Kidney epithelial cell (primary cell): ENCODE measurements around the gene GSTA5. TPM values are rescaled to one million over a fixed set of nuclear protein-coding genes. Genes with fewer than 3 reads are reported as not detected.
"Not testable (repeated sequence)": the region's sequence is repeated elsewhere in the genome, so short reads cannot be mapped to it uniquely, and the experiment has no call there.

Experiments
- DNase-seq: peaks from one replicate; pipeline ENCODE4 v3.0.0-alpha.2; 2010; ENCODE audit warnings: low read depth
- H3K27me3 ChIP-seq: 2 replicates; pipeline ENCODE4 v1.6.0; 2011; ENCODE audit warnings: low read length; ENCODE audit not compliant: control insufficient read depth, insufficient read depth
- H3K36me3 ChIP-seq: 2 replicates; pipeline ENCODE4 v1.5.1; 2011; ENCODE audit warnings: low read length; ENCODE audit not compliant: control insufficient read depth, insufficient read depth
- H3K4me3 ChIP-seq: 2 replicates; pipeline ENCODE4 v1.5.1; 2011; ENCODE audit warnings: low read depth, mild to moderate bottlenecking, control low read depth, low read length
- total RNA-seq: library from RNA; depleted of rRNA; stranded (reverse); fragments of >200 nt; gene quantifications from 2 replicates; pipeline ENCODE4 v1.2.3, GENCODE V29; 2015
- TF ChIP-seq, protein P1 (sequence below): IDR thresholded peaks from 2 replicates; pipeline ENCODE4 v1.5.1; 2011; ENCODE audit warnings: mild to moderate bottlenecking, moderate library complexity, low read length, control low read depth, inconsistent platforms; ENCODE audit not compliant: insufficient read depth, poor library complexity, severe bottlenecking

The GSTA5 gene
- total RNA-seq, 1 donor from 2014 or later, result not detected

DNA sequence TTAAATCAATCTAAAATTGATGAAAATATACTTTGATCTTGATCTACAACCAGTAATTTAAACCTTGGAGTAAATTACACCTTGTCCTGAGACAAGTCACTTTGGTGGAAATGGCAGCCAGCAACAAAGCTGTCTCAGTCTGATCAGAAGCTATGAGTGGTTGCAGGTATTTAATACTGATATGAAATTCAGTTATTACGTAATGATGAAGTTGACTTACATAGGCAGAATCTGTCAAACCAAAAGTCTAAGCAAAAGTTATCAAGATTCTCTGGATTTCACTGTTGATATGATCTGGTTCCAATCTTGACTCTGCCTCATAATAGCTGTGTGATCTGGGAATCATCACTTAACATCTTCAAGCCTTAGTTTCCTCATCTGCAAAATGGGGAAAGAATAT is 27.6 kb upstream of the GSTA5 start:
- Histone ChIP-seq H3K27me3 (no peaks in the 10 kb centered on the region), H3K4me3 (no peak overlapping the region), H3K36me3 (no peaks in the 10 kb centered on the region)
- TF ChIP-seq, protein P1, sequence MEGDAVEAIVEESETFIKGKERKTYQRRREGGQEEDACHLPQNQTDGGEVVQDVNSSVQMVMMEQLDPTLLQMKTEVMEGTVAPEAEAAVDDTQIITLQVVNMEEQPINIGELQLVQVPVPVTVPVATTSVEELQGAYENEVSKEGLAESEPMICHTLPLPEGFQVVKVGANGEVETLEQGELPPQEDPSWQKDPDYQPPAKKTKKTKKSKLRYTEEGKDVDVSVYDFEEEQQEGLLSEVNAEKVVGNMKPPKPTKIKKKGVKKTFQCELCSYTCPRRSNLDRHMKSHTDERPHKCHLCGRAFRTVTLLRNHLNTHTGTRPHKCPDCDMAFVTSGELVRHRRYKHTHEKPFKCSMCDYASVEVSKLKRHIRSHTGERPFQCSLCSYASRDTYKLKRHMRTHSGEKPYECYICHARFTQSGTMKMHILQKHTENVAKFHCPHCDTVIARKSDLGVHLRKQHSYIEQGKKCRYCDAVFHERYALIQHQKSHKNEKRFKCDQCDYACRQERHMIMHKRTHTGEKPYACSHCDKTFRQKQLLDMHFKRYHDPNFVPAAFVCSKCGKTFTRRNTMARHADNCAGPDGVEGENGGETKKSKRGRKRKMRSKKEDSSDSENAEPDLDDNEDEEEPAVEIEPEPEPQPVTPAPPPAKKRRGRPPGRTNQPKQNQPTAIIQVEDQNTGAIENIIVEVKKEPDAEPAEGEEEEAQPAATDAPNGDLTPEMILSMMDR, result no peak
- DNase-seq, result no peak

DNA sequence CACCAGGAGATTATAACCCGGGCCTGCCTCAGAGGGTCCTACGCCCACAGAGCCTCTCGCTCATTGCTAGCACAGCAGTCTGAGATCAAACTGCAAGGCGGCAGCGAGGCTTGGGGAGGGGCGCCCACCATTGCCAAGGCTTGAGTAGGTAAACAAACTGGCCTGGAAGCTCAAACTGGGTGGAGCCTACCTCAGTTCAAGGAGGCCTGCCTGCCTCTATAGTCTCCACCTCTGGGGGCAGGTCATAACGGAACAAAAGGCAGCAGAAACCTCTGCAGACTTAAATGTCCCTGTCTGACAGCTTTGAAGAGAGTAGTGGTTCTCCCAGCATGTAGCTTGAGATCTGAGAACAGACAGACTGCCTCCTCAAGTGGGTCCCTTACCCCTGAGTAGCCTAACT is 20.5 kb upstream of the GSTA5 start:
- not testable (repeated sequence) for H3K4me3 ChIP-seq, H3K36me3 ChIP-seq, H3K27me3 ChIP-seq, DNase-seq

DNA sequence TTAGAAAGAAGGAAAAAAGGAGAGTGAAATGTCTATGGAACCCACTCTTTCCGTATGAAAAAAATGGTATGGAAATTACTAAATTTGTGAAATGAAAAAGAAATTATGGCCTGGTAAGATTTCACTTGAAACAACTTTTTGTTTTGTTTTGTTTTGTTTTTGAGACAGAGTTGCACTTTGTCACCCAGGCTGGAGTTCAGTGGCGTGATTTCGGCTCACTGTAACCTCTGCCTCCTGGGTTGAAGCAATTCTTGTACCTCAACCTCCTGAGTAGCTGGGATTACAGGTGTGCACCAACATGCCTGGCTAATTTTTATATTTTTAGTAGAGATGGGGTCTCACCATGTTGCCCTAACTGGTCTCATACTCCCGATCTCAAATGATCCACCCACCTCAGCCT is 17.8 kb upstream of the GSTA5 start:
- TF ChIP-seq, protein P1, result no peak
- no peaks in the 10 kb centered on the region for H3K36me3 ChIP-seq
- no peak for DNase-seq
- H3K4me3 ChIP-seq, result no peak overlapping the region
- H3K27me3 ChIP-seq, result no peaks in the 10 kb centered on the region

DNA sequence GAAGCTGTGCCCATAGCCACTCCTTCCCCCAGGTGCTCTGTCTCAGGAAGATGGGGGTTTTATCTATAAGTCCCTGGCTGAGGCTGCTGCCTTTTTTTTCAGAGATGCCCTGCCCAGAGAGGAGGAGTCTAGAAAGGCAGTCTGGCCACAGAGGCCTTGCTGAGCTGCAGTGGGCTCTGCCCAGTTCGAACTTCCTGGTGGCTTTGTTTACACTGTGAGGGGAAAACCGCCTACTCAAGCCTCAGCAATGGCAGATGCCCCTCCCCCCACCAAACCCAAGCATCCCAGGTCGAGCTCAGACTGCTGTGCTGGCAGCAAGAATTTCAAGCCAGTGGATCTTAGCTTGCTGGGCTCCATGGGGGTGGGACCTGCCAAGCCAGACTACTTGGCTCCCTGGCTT is 15.5 kb upstream of the GSTA5 start:
- H3K27me3 ChIP-seq, H3K4me3 ChIP-seq, DNase-seq, H3K36me3 ChIP-seq: not testable (repeated sequence)

DNA sequence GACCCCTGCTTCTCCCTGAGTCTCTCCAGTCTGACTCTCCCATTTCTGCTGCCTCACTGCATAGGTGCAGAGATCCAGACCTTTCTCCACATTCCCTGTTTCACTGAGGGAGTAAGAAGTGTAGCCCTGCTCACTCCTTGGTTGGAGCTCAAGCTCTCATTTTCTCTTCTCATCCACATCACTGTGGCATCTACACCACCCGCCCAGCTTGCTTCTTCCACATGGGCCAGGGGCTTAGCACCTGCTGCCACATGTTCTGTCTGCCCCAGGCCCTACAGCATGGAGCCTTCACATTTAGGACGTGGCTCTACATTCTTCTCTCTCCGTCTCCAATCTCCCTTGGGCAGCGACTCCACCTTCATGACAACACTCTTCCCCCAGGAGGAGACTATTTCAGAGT is 8.5 kb upstream of the GSTA5 start:
- no peak overlapping the region for H3K4me3 ChIP-seq
- no peak for DNase-seq
- H3K27me3 ChIP-seq, result no peaks in the 10 kb centered on the region
- no peaks in the 10 kb centered on the region for H3K36me3 ChIP-seq
- TF ChIP-seq, protein P1, result no peak

DNA sequence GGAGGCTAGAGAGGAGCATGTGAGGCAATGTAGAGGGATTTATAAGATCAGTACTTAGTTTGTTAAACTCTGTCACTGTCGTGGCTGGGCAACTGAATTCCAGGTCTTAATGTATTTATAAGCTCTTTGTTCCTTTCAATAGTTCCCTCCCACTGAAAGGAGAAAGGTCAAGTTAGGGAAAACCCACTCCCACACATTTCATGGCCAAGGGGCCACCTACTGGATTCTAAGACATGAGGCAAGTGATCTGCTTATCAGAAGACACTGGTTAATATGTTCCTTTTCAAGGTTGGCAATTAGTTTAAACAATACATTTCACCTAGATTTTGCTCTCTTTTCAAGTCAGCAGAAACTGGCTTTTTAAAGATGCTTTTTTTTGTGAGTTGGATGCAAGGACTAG is 5.4 kb upstream of the GSTA5 start:
- H3K4me3 ChIP-seq, result no peak overlapping the region
- TF ChIP-seq, protein P1, result no peak
- no peaks in the 10 kb centered on the region for H3K27me3 ChIP-seq
- DNase-seq, result no peak
- no peaks in the 10 kb centered on the region for H3K36me3 ChIP-seq

DNA sequence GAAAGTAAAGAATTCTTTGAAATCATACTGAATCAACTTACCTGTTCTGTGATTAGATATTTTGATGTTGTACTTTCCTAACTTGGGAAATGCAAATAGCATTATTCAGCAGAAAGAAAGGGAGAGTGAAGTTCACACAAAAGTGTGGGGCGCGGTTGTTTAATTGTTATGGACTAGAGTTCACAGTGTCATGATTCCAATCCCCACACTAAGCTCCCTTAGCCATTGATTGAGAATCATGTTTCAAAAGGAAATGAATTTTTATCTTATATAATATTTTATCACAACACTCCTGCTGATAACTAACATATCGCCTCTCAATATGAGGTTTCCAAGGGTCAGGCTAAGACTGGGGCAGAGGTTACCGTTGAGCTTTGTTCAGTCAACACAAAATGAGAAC is 3.0 kb upstream of the GSTA5 start:
- Histone ChIP-seq H3K27me3 (no peaks in the 10 kb centered on the region), H3K36me3 (no peaks in the 10 kb centered on the region), H3K4me3 (no peak overlapping the region)
- TF ChIP-seq, protein P1, result no peak
- no peak for DNase-seq
